Endometrial microvascular endothelial cells (primary cell): ENCODE measurements around the gene SMIM14. TPM values are rescaled to one million over a fixed set of nuclear protein-coding genes. Genes with fewer than 3 reads are reported as not detected.
"Not testable (repeated sequence)": the region's sequence is repeated elsewhere in the genome, so short reads cannot be mapped to it uniquely, and the experiment has no call there.

ENCODE experiments used
- in situ Hi-C: cut with HindIII; loops from 2 replicates; pipeline ENCODE4 v1.10.0; 2017; ENCODE audit warnings: low sequenced_read_pairs, low pct_unique_long_range_greater_than_20kb; ENCODE audit errors: inconsistent ontology term
- total RNA-seq: library from RNA; depleted of rRNA; stranded (reverse); fragments of >200 nt; gene quantifications from one replicate; pipeline ENCODE4 v1.2.3, GENCODE V29; 2015; ENCODE audit errors: inconsistent ontology term

Gene SMIM14
- total RNA-seq, 1 donor from 2014 or later: 9.1 TPM

DNA sequence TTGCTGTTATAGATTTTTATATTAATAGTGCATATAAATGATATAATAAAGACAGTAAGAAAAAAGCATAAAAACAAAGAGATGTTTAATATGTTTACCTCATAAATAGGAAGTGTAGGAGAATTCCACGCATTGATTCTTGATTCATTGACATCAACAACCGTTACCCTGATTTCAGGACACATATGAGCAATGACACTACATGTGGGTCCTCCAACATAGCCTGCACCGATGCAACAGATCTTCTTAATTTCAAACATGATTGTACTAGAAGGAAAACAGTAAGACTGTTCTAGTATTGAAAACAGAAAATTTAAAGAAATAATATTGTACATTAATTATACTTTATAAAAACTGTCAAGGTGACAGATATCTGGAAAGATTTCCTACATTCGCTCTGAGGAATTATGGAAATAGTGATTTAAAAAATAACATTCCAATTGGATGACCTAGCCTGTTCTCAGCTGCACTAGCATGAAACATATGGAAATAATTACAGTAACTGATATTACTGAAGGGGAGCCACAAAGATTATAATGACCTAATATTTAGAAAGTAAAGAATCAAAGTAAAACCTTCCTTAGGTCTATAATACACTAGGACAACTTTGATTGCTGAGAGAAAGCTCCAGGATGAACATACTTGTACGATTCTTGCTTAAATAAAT lies 117.3 kb downstream of the SMIM14 start:
- in situ Hi-C loops: no loop called here

DNA sequence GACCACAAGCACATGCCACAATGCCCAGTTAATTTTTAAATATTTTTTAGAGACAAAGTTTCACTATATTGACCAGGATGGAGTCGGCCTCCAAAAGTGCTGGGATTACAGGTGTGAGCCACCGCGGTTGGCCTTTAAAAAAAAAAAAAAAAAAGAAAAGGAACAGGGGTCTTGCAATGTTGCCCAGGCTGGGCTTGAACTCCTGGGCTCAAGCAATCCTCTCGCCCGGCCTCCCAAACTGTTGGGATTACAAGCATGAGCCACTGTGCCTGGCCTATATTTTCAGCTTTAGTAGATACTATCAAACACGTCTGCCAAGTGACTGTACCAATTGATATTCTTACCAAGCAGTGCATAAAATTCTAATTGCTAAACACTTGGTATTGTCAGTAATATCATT lies 120.2 kb downstream of the SMIM14 start:
- in situ Hi-C loops: no loop called here

DNA sequence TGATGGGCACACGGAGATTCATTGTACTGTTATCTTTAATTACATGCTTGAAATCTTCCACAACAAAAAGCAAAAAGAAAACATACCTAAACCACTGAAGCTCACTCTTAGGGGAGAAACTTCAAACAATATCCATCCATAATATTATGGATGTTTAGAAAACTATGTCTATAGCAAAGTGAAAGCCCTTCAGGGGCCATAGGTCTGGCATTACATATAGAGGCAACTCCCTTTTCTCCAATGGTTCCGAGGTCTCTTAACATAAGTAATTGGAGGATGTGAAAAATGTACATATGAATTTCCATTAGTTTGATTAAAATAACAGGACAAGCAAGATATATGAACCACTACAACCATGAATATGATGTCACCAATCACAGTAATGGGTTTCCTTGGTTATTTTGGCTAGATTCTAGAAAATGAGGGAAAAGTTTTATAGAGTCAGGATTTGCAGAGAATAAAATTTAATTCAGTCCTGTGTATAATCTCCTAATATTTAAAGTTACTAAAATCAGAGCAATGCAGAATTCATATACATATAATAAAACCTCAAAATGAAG lies 122.2 kb downstream of the SMIM14 start:
- in situ Hi-C loops: no loop called here

DNA sequence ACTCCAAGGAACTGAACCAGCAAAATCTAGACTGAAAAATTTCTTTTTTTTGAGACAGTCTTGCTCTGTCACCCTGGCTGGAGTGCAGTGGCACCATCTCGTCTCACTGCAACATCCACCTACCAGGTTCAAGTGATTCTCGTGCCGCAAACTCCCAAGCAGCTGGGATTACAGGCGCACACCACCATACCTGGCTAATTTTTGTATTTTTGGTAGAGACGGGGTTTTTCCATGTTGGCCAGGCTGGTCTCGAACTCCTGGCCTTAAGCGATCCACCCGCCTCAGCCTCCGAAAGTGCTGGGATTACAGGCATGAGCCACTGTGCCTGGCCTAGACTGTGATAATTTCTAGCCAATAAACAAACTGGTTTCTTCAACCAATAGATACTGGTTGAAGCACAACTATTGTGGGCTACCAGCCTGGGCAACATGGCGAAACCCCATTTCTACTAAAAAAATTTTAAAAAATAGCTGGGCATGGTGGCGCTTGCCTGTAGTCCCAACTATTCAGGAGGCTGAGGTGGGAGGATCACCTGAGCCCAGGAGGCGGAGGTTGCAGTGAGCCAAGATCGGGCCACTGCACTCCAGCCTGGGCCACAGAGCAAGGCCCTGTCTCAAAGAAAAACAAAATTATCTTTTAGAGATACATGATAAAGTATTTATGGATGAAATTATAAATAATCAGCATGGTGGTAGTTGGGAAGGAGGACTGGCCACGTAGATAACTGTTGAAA lies 122.8 kb downstream of the SMIM14 start:
- in situ Hi-C loops: not testable (repeated sequence)

DNA sequence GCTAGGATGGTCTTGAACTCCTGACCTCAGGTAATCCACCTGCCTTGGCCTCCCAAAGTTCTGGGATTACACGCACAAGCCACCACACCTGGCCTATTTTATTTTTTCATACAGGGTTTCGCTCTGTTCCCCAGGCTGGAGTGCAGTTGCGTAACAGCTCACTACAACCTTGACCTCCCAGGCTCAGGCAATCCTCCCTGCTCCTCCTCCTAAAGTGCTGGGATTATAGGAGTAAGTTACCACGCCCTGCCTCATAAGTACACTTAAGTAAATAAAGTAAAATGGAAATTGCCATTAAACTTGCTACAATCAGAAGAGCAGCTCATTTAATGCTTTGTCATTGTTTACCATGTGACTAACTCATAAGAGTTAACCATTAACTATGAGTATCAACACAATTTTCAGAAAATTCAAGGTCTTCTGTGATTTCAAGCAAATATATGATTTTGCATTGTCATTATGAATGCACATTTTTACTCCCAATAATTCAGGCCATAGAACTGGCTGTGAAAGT lies 123.7 kb downstream of the SMIM14 start:
- in situ Hi-C loops: no loop called here

DNA sequence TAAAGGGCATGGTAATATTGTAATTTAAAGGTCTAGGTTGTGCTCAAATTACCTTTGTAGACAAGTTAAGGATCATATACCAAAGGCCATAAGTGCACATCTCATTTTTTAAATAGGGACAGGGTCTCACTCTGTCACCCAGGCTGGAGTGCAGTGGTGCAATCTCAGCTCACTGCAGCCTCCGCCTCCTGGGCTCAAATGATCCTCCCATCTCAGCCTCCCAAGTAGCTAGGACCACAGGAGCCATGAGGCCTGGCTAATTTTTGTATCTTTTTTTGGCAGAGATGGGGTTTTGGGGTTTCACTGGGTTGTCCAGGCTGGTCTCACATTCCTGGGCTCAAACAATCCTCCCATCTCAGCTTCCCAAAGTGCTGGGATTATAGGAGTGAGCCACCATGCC lies 124.4 kb downstream of the SMIM14 start:
- in situ Hi-C loops: not testable (repeated sequence)

DNA sequence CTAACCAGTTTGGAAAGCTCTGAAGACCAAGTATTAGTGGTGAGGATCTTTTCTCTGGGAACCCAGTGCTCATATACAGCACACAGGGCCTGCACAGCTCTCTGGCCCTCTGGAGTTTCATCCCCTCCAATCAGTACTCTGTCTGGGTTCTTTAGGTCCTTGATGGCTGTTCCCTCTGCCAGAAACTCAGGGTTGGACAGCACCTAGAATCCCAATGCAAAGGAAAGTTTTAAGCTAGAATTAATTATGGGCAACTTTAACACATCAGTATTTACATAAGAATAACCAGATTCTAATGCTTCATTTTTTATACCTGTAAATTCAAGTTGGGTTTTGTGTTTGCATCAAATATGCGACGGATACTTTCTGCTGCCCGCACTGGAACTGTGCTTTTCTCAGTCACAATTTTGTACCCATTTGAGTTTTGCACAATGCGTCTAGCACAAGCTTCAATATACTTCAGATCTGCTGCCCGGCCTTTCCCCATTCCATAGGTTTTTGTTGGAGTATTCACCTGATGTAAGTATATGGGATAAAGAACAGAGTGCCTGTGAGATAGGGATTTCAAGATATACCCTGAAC lies 128.2 kb downstream of the SMIM14 start:
- in situ Hi-C loops: no loop called here

DNA sequence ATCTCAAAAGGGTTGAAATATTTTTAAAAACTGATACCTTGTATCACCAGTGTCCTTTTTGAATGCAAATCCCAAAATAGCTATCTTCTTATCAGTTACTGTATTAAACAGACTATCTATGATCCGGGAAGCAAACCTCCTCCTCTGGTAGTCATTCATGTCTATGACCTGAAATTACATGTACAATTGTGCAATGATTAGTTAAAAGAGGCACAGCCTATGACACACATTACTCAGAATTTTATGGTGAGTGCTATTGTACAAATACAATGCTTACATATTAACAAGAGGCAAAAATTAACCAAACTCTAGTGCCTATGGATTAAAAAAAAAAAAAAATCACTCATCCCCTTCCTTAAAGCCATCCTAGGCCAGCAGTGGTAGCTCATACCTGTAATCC lies 133.1 kb downstream of the SMIM14 start:
- in situ Hi-C loops: no loop called here

DNA sequence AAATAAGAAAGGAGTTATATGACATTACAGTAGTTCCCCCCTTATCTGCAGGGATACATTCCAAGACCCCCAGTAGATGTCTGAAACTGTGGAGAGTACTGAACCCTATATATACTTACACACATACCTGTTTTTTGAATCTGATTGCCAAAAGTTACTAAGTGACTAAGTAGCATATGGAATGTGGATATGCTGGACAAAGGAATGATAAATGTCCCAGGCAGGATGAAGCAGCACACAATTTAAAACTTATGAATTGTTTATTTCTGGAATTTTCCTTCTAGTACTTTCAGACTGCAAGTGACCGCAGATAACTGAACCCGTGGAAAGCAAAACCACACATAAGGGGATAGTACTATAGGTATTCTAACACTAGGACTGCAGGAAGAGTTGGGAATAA lies 134.1 kb downstream of the SMIM14 start:
- in situ Hi-C loops: no loop called here

DNA sequence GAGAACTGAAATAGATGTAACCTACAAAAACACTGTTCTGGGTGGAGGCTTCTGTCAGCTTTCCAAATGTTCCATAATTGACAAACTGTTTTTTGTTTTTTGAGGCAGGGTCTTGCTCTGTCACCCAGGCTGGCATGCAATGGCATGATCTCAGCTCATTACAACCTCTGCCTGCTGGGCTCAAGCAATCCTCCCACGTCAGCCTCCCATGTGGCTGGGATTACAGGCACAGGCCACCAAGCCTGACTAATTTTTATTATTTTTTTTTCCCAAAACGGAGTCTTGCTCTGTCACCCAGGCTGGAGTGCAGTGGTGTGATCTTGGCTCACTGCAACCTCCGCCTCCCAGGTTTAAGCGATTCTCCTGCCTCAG lies 136.0 kb downstream of the SMIM14 start:
- in situ Hi-C loops: not testable (repeated sequence)

DNA sequence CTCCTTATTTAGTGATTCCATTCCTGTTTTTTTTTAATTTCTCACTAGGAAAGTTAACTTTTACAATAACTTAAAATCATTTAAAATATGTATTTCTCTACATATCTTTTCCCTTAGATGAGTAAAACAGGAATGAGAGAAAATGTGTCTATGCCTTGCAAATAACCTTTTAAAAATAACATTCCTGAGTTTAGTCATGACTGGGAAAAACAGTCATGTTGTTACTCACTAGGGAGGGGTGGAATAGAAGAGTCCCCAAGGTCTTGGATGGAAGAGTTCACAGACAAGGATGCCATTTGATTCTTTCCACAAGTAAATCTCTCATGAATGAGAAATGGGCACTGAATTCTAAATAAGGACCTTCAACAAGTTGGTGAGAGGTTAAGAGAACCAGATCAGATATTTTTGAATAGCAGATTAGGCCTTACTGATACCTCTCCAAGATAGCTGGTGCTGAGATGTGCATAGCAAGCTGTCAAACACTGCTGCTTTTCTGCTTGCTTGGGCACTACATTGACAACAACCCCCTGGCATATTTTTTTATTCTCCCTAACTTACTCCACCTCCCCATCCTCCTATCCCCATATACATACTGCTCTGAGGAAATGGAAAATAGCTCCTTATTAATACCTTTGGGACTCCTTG lies 136.5 kb downstream of the SMIM14 start:
- in situ Hi-C loops: no loop called here

DNA sequence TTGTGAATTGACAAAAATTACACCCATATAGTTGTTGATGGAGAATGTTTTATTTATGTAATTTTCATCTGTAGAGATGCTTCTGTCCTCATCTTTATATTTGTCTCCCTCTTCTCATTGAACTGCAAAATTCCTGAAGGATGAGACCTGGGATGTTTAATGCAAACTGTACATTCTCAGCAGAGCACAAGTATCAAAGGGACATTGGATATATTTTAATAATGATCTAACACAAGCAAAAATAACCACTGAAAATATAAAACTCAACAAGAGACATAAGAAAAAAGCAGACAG lies 140.0 kb downstream of the SMIM14 start:
- in situ Hi-C loops: no loop called here

DNA sequence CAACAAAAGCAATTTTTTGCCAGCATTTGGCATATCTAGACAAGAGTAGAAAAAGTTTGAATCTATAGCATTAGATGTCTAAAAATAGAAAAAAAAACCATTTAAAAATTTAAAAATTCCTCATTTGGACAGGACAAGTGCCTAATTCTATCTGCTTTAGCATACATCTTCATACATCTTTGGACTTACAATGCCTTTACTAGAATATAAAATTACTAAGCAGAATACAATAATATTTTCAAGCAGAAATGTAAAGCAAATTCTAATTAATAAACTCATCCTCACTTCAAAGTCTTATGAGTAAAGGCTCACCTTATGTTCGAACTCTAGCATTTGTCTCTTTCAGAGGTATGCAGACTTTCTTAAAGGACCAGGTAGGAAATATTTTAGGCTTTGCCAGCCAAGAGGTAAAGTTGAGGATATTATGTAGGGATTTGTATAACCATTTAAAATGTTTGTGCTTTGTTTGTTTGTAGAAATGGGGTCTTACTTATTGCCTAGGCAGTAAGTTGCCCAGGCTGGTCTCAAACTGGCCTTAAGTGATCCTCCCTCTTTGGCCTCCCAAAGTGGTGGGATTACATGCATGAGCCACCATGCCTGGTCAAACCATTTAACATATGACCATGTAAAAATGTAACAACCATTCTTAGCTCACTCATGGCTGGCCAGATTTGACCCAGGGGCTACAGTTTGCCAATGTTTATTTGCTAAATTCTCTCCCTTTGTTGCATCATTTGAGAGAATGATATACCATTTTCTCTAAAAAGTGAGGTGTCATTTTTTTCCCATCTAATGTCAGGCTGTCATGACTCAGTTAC lies 140.5 kb downstream of the SMIM14 start:
- in situ Hi-C loops: no loop called here

Other genes with a start within 250 kb of the SMIM14 start
- not detected for gene KLB, start 231.9 kb downstream of the SMIM14 start, total RNA-seq
- 2,208 TPM for gene RPL9, start 179.9 kb downstream of the SMIM14 start, total RNA-seq
- 10.5 TPM for gene LIAS, start 179.8 kb downstream of the SMIM14 start, total RNA-seq
- 56.5 TPM for gene UGDH, start 111.4 kb downstream of the SMIM14 start, total RNA-seq
- 34.9 TPM for gene UBE2K, start 59.3 kb upstream of the SMIM14 start, total RNA-seq